IMR-90 (cell line): ENCODE results near the gene MRPL12. TPM values are rescaled to one million over a fixed set of nuclear protein-coding genes. Genes with fewer than 3 reads are reported as not detected.

ENCODE experiments used
- ATAC-seq: fragments of 200-7000 bp; cut with Tn5 transposase; 2 replicates; pipeline ENCODE4 v1.9.1; 2020; ENCODE audit warnings: low read depth, mild to moderate bottlenecking, moderate library complexity
- BruUV-seq: library from RNA; stranded (reverse); fragments of 400-500 nt; replicated peaks from 2 replicates; lab custom pipeline; 2021; lab: Mats Ljungman, UMichigan
- CTCF ChIA-PET: fragments of 300-600 bp; formaldehyde crosslinking; extraction: SDS; loops from one replicate; lab custom pipeline; 2021; ENCODE audit warnings: antibody characterized with exemption; lab: Yijun Ruan, JAX
- POLR2A ChIA-PET: fragments of 300-600 bp; sonication (Branson Sonifier 250); formaldehyde crosslinking; loops from one replicate; lab custom pipeline; 2022; ENCODE audit warnings: antibody characterized with exemption; ENCODE audit not compliant: unreplicated experiment; lab: Charles Lee
- DNase-seq: peaks from one replicate; pipeline ENCODE4 v3.0.0; 2013
- H2AFZ ChIP-seq: replicated peaks from 2 replicates; pipeline ENCODE3; 2013; ENCODE audit warnings: low read length, mild to moderate bottlenecking; ENCODE audit not compliant: poor library complexity
- H2AK5ac ChIP-seq: 2 replicates; pipeline ENCODE4 v1.6.1; 2013; ENCODE audit warnings: low read depth, low read length, inconsistent platforms
- H2AK9ac ChIP-seq: replicated peaks from 2 replicates; pipeline ENCODE3; 2013; ENCODE audit warnings: mild to moderate bottlenecking, low read depth, low read length, moderate library complexity; ENCODE audit not compliant: poor library complexity
- H2BK120ac ChIP-seq: 2 replicates; pipeline ENCODE4 v1.6.1; 2013; ENCODE audit warnings: low read depth, low read length, inconsistent platforms
- H2BK15ac ChIP-seq: 3 replicates; pipeline ENCODE4 v1.6.1; 2013; ENCODE audit warnings: low read depth, low read length, inconsistent platforms
- H2BK20ac ChIP-seq: 2 replicates; pipeline ENCODE4 v1.6.1; 2013; ENCODE audit warnings: low read depth, mild to moderate bottlenecking, inconsistent platforms, low read length, moderate library complexity
- H2BK5ac ChIP-seq: 2 replicates; pipeline ENCODE4 v1.6.1; 2013; ENCODE audit warnings: mild to moderate bottlenecking, low read depth, low read length, inconsistent platforms; ENCODE audit not compliant: poor library complexity, severe bottlenecking
- H3K14ac ChIP-seq: replicated peaks from 2 replicates; pipeline ENCODE4 v1.6.1; 2013; ENCODE audit warnings: low read depth, low read length, inconsistent platforms
- H3K18ac ChIP-seq: 2 replicates; pipeline ENCODE4 v1.6.1; 2013; ENCODE audit warnings: low read depth, low read length, control low read depth
- H3K23ac ChIP-seq: 2 replicates; pipeline ENCODE4 v1.6.1; 2013; ENCODE audit warnings: low read depth, low read length, inconsistent platforms
- H3K27ac ChIP-seq: 2 replicates; pipeline ENCODE4 v1.5.1; 2013; ENCODE audit warnings: mild to moderate bottlenecking, control low read depth, low read length; ENCODE audit not compliant: insufficient read depth
- H3K27me3 ChIP-seq: 2 replicates; pipeline ENCODE4 v1.6.1; 2013; ENCODE audit warnings: low read length; ENCODE audit not compliant: control insufficient read depth, insufficient read depth
- H3K36me3 ChIP-seq: 2 replicates; pipeline ENCODE4 v1.6.1; 2013; ENCODE audit warnings: low read length, mixed read lengths; ENCODE audit not compliant: control insufficient read depth, insufficient read depth
- H3K4ac ChIP-seq: 2 replicates; pipeline ENCODE4 v1.6.1; 2013; ENCODE audit warnings: low read depth, low read length, inconsistent platforms
- H3K4me1 ChIP-seq: 2 replicates; pipeline ENCODE4 v1.6.1; 2013; ENCODE audit warnings: low read length, mixed read lengths; ENCODE audit not compliant: control insufficient read depth, insufficient read depth
- H3K4me2 ChIP-seq: 2 replicates; pipeline ENCODE4 v1.6.1; 2013; ENCODE audit warnings: low read depth, mild to moderate bottlenecking, control low read depth, low read length, moderate library complexity
- H3K4me3 ChIP-seq: 2 replicates; pipeline ENCODE4 v1.5.1; 2013; ENCODE audit warnings: low read depth, mild to moderate bottlenecking, control low read depth, low read length, moderate library complexity; ENCODE audit not compliant: insufficient read depth
- H3K56ac ChIP-seq: 2 replicates; pipeline ENCODE4 v1.6.1; 2013; ENCODE audit warnings: low read length, inconsistent platforms; ENCODE audit not compliant: insufficient read depth; ENCODE audit errors: extremely low read depth
- H3K79me1 ChIP-seq, 2 experiments: 2 replicates each; pipeline ENCODE4 v1.6.1; 2013; ENCODE audit warnings: low read length in 2 of 2, inconsistent platforms in 1 of 2, low read depth in 1 of 2
- H3K9ac ChIP-seq: 2 replicates; pipeline ENCODE4 v1.6.1; 2013; ENCODE audit warnings: low read depth, low read length, control low read depth
- H3K9me1 ChIP-seq: 2 replicates; pipeline ENCODE4 v1.6.1; 2013; ENCODE audit warnings: low read length, inconsistent platforms; ENCODE audit not compliant: insufficient read depth
- H3K9me3 ChIP-seq: 2 replicates; pipeline ENCODE4 v1.6.1; 2013; ENCODE audit warnings: low read length; ENCODE audit not compliant: control insufficient read depth, insufficient read depth
- H4K20me1 ChIP-seq: 2 replicates; pipeline ENCODE4 v1.6.1; 2013; ENCODE audit warnings: low read length, inconsistent platforms; ENCODE audit not compliant: insufficient read depth
- H4K5ac ChIP-seq: 2 replicates; pipeline ENCODE4 v1.6.1; 2013; ENCODE audit warnings: mild to moderate bottlenecking, low read depth, low read length, control low read depth
- H4K8ac ChIP-seq, 2 experiments: 2 replicates each; pipeline ENCODE4 v1.6.1; 2013; ENCODE audit warnings: low read depth in 2 of 2, low read length in 2 of 2, control low read depth in 1 of 2, inconsistent platforms in 1 of 2
- H4K91ac ChIP-seq: 2 replicates; pipeline ENCODE4 v1.6.1; 2013; ENCODE audit warnings: low read depth, low read length, inconsistent platforms; ENCODE audit not compliant: insufficient read depth
- BHLHE40 ChIP-seq: fragments of 150-350 bp; IDR thresholded peaks from 2 replicates; pipeline ENCODE4 v1.6.1; 2016; ENCODE audit warnings: mild to moderate bottlenecking, low read depth, low read length
- CEBPB ChIP-seq: IDR thresholded peaks from 2 replicates; pipeline ENCODE4 v1.6.1; 2012; ENCODE audit warnings: low read depth, low read length, improper control_type of control experiment
- CHD1 ChIP-seq: IDR thresholded peaks from 2 replicates; pipeline ENCODE4 v1.6.1; 2012; ENCODE audit warnings: low read depth, low read length, improper control_type of control experiment
- CTCF ChIP-seq: conservative IDR thresholded peaks from 2 replicates; pipeline ENCODE4 v1.5.1; 2012; ENCODE audit warnings: mild to moderate bottlenecking, low read depth, low read length, improper control_type of control experiment
- ELK1 ChIP-seq: fragments of 150-350 bp; IDR thresholded peaks from 2 replicates; pipeline ENCODE4 v1.6.1; 2016; ENCODE audit warnings: low read depth, mild to moderate bottlenecking, low read length, moderate library complexity, borderline replicate concordance
- FOS ChIP-seq: fragments of 150-350 bp; IDR thresholded peaks from 2 replicates; pipeline ENCODE4 v1.6.1; 2016; ENCODE audit warnings: low read depth, low read length
- MAFK ChIP-seq: IDR thresholded peaks from 2 replicates; pipeline ENCODE4 v1.6.1; 2012; ENCODE audit warnings: low read depth, low read length, improper control_type of control experiment
- MAZ ChIP-seq: IDR thresholded peaks from 2 replicates; pipeline ENCODE4 v1.6.1; 2012; ENCODE audit warnings: low read depth, mild to moderate bottlenecking, low read length, improper control_type of control experiment, moderate library complexity, borderline replicate concordance
- MXI1 ChIP-seq: IDR thresholded peaks from 2 replicates; pipeline ENCODE4 v1.6.1; 2012; ENCODE audit warnings: low read depth, mild to moderate bottlenecking, low read length, moderate library complexity, borderline replicate concordance
- NFE2L2 ChIP-seq: fragments of 150-350 bp; IDR thresholded peaks from 2 replicates; pipeline ENCODE4 v1.6.1; 2016; ENCODE audit warnings: low read depth, mild to moderate bottlenecking, low read length
- POLR2A ChIP-seq: IDR thresholded peaks from 2 replicates; pipeline ENCODE4 v1.6.1; 2012; ENCODE audit warnings: mild to moderate bottlenecking, low read depth, low read length
- RAD21 ChIP-seq: IDR thresholded peaks from 2 replicates; pipeline ENCODE4 v1.6.1; 2012; ENCODE audit warnings: low read length, improper control_type of control experiment
- RCOR1 ChIP-seq: IDR thresholded peaks from 2 replicates; pipeline ENCODE4 v1.6.1; 2012; ENCODE audit warnings: mild to moderate bottlenecking, low read length, improper control_type of control experiment; ENCODE audit not compliant: insufficient replicate concordance
- RFX5 ChIP-seq: IDR thresholded peaks from 2 replicates; pipeline ENCODE4 v1.8.0; 2012; ENCODE audit warnings: low read depth, mild to moderate bottlenecking, low read length, moderate library complexity
- SMC3 ChIP-seq: fragments of 150-350 bp; IDR thresholded peaks from 2 replicates; pipeline ENCODE4 v1.6.1; 2016; ENCODE audit warnings: low read depth, mild to moderate bottlenecking, antibody characterized with exemption, low read length, moderate library complexity
- USF2 ChIP-seq: fragments of 150-350 bp; IDR thresholded peaks from 2 replicates; pipeline ENCODE4 v1.6.1; 2017; ENCODE audit warnings: mild to moderate bottlenecking, antibody characterized with exemption, low read length, low read depth
- whole genome bisulfite sequencing, 2 experiments: methylation state at CpG; one replicate each; pipeline versions ENCODE4 v1.1.5 to v1.1.7; 2013; ENCODE audit warnings: missing lambda C conversion rate in 2 of 2; ENCODE audit not compliant: insufficient read length in 1 of 2; ENCODE audit errors: extremely low coverage in 2 of 2; 5-methylcytosine and 5-hydroxymethylcytosine counted together
- dilution Hi-C: fragments of 300-500 bp; cut with HindIII; formaldehyde crosslinking; loops from one replicate; pipeline ENCODE4 v1.14.3; 2018; ENCODE audit warnings: low sequenced_read_pairs; ENCODE audit not compliant: unreplicated experiment
- in situ Hi-C: fragments of 300-500 bp; cut with MboI; formaldehyde crosslinking; loops from 3 replicates; pipeline ENCODE4 v1.14.3; 2019; ENCODE audit warnings: low sequenced_read_pairs, inconsistent platforms, mixed read lengths
- intact Hi-C: fragments of 100-400 bp; cut with micrococcal nuclease; formaldehyde crosslinking; loops from 2 replicates; pipeline ENCODE4 v1.10.0; 2022
- polyA plus RNA-seq, 3 experiments: library from polyadenylated mRNA; depleted of rRNA; stranded (reverse); fragments of >200 nt; gene quantifications; 2 replicates each; pipeline ENCODE4 v1.2.3, GENCODE V29; 2012; ENCODE audit warnings: low replicate concordance in 1 of 3
- total RNA-seq: library from RNA; depleted of rRNA; stranded (reverse); fragments of >200 nt; gene quantifications from 2 replicates; pipeline ENCODE4 v1.2.3, GENCODE V29; 2012

Gene MRPL12
- total and polyA plus RNA-seq, 2 of the 4 experiments (the other 2 are of a cell fraction), result 17.2 to 111 TPM

- Histone ChIP-seq H3K4ac (no peak overlapping the region), H3K9me3 (no peaks in the 10 kb centered on the region), H2AFZ (peak overlapping the region; percentile 96), H3K4me2 (peak overlapping the region; percentile 89), H2AK9ac (peak overlapping the region; percentile 83), H3K79me1 (peaks cover 14 to 34% of the 10 kb centered on the region in 2 experiments), H3K18ac (no peak overlapping the region), H2AK5ac (no peak overlapping the region), H2BK120ac (no peak overlapping the region), H3K27me3 (no peaks in the 10 kb centered on the region), H2BK20ac (no peak overlapping the region), H2BK15ac (no peak overlapping the region), H3K27ac (no peak overlapping the region; the same call in 1 of the 2 replicates), H3K23ac (peak overlapping the region; percentile 65; the same call in 1 of the 2 replicates), H3K4me1 (peaks cover 18% of the 10 kb centered on the region), H4K91ac (no peak overlapping the region), H4K8ac (no peak overlapping the region), H3K9me1 (peaks cover 8% of the 10 kb centered on the region), H3K36me3 (peaks cover 3% of the 10 kb centered on the region; the same call in 1 of the 2 replicates), H4K20me1 (no peaks in the 10 kb centered on the region; the same call in 1 of the 2 replicates), H3K56ac (no peak overlapping the region), H3K4me3 (peak overlapping the region; percentile 87), H3K14ac (no peak overlapping the region), H4K5ac (no peak overlapping the region), H3K9ac (peak overlapping the region; percentile 46), H2BK5ac (no peak overlapping the region)
- ChIA-PET POLR2A (no interaction called here), CTCF (interaction anchor here (0.6 kb wide), 1 partner anchor 12 kb away, joined by 4 read pairs; no protein-coding TSS in a partner anchor)
- no TSS peak for BruUV-seq
- intact Hi-C loops (no loop called here), dilution Hi-C loops (no loop called here), in situ Hi-C loops (no loop called here)
- no peak for DNase-seq
- peak; percentile 62 for ATAC-seq
- TF ChIP-seq ELK1 (no peak), MAFK (no peak), CEBPB (no peak), NFE2L2 (no peak), RFX5 (no peak), RCOR1 (no peak), MXI1 (no peak; the same call in 1 of the 2 replicates), USF2 (no peak), POLR2A (no peak), SMC3 (no peak), CHD1 (no peak), MAZ (0 out of 2 replicates have a peak, but pooled peaks have one; percentile 44), CTCF (peak; percentile 30; the same call in 1 of the 2 replicates), FOS (no peak), RAD21 (no peak), BHLHE40 (no peak)
- 0% methylated on average over 22 of the region's 41 CpGs; no CpG with 5 or more reads in 1 of the 2 experiments for WGBS, 2 experiments
Observed at GRCh38 chr17:81712468-81713003, 9.4 kb downstream of the MRPL12 start.
